GM19328 (cell line): Measurements from ENCODE around the gene CSF1R.

ENCODE experiments used
- ATAC-seq: cut with Tn5 transposase; IDR thresholded peaks from one replicate; pipeline ENCODE4 v1.9.1; 2021; ENCODE audit warnings: mild to moderate bottlenecking, moderate library complexity; ENCODE audit not compliant: unreplicated experiment

CSF1R gene

DNA sequence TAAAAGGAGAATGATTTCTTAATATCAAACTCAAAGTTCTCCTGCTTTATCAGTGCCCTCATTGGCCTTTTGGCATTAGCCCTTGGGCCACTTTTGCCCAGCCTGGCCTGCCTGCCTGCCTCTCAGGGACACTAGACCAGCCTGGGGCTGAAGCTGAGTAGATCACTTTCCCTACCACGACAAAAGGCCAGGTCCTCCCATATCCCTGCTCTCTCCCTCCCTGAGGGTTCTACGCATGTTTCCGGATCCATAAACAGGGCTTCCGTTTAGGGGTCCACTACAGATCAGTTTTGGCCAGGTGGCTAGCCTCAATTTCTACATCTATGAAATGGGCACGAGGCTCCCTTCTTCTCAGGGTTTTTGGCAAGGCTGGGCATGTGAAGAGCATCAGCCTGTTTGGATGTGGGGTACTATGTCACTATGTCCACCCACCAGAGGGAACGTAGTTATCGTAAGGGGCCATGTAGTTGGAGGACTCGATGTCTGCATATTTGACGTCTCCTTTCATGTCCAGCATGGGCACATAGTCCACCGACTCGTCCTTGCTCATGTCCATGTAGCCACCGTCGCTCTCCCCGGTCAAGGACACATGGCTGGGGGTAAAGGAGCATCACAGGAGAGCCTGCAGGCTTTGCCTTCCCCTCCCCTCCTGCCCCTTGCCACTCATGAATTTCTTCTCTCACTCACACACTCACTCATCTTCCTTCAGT, 35.2 kb upstream of the CSF1R start:
- no peak for ATAC-seq

DNA sequence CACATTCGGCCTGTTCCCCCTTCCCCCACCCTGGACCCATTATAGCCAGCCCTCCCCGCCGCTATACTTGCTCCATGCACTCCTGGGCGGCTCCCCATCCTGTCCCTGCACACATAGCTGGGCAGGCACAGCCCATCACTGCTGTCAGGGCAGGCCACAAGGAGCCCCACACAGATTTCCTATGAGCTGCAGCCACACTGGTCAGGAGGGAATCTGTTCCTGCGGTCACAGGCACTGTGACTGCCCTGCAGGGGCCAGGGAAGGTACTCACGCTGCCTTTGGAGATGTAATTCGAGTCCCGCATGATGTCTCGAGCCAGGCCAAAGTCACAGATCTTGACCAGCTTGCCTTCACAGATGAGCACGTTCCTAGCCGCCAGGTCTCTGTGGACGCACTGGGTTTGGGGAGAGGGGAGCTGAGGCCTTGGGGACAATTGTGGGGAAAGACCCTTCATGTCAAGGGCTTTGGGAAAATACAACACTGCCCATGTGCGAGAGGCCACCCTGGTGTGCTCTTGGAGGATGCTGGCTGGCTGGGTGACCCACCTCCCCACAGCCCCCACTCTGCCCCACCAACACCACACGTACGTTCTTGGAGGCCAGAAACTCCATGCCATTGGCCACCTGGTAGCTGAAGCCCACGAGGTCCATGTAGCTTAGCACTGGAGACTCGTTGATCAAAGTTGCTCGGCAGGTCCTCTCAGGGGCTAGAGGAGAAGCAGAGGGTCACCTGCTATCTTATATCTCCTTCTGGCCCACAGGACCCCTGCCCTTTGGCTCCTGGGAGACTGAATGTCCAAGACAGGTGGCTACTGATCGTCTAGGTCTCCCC, 34.5 kb upstream of the CSF1R start:
- no peak for ATAC-seq

DNA sequence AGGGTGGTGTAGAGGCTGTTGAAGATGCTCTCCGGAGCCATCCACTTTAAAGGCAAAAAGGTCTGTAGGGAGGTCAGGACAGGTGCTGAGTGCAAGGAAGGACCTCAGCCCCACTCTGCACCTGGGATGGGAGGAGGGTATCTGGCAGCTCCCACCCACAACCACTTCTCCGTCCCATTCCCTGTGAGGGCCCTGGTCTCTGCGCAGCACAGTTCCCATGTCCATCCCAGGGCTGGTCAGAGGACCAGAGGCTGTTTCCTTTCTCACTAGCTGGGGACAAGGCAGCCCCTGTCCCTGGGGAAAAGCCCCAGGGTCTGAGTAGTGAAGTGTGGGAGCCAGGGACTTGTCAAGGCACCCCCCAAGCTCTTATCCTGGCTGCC, 33.7 kb upstream of the CSF1R start:
- no peak for ATAC-seq

DNA sequence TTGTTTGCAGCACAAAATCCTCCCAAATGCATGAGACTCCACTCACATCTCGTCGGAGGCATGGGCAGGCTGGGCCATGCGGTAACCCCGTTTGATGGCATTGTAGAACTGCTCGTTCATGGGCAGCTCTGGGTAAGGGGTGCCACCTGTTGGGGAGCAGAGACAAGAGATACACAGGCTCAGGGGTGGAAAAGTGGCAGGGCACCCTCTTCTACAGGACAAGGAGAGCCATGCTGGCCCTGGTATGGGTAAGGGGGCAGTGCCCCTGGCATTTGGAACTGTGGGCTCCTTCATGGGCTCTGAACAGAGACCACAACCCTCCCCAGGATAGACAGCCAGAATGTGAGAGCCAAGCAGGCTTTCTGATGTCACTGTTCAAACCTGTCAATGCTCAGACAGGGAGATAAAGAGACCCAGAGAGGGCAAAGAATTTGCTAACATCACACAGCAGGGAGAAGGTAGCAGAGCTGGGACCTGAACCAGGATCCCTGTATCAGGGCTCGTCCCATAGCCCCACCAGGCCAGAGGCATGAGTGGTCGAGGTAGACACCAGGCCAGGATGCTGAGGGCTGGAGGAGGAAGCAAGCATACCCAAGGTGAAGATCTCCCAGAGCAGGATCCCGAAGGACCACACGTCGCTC, 33.2 kb upstream of the CSF1R start:
- ATAC-seq, result no peak

DNA sequence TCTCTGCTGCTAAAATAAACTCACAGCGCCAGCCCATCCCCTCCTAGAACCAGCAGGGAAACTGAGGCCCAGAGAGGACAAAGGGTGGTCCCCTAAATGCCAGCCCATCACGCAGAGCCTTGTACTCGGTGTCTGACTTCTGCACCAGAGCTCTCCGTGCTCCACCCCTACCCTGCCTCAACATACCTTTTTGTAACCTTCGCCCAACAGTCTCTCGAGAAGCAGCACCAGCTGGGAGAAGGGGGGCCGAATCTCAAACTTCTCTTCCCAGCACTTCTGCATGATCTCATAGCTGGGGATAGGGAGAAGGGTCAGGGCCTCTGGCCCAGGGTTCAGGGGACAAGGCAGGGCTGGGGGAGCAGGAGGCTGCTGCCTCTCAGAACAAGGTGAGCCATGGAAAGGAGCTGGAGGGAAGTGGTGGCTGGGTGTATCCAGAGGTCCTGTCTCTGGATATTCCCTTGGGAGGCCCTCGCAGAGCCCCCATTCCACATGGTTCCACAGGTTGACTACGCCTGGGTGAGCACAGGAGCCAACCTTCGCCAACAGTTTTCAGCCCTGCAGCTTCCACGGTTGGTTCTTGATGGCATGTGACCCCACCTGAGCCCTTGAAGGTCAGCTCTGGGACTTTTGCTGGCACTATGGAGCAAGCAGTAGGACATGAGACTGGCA, 32.3 kb upstream of the CSF1R start:
- no peak for ATAC-seq

DNA sequence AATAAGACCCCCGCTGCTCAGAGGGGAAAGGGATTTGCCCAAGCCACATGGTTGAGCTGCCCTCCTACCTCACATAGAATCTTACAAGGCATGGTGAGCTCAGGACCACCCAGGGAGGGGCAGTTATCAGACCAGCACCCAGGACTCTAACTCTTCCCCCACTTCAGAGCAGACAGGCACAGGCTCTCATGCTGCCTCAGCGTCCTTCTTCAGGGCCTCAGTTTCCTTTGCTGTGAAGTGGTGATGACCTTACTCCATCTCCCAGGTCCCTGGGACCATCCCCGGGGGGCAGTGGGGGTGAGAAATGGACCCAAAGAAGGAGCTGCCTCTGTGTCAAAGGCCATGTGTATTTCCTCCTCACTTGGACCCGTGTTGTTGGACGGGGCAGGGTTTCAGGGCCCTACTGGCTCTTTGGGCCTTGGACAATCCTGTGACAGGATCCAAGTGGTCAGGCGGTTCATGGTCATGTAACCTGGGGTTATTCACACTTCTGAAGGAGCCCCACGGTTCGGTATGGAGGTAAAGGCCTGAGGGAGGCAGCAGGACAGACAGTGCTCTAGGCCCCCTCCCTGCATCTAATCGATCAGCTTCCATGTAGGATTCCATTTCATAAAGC, 31.7 kb upstream of the CSF1R start:
- no peak for ATAC-seq

DNA sequence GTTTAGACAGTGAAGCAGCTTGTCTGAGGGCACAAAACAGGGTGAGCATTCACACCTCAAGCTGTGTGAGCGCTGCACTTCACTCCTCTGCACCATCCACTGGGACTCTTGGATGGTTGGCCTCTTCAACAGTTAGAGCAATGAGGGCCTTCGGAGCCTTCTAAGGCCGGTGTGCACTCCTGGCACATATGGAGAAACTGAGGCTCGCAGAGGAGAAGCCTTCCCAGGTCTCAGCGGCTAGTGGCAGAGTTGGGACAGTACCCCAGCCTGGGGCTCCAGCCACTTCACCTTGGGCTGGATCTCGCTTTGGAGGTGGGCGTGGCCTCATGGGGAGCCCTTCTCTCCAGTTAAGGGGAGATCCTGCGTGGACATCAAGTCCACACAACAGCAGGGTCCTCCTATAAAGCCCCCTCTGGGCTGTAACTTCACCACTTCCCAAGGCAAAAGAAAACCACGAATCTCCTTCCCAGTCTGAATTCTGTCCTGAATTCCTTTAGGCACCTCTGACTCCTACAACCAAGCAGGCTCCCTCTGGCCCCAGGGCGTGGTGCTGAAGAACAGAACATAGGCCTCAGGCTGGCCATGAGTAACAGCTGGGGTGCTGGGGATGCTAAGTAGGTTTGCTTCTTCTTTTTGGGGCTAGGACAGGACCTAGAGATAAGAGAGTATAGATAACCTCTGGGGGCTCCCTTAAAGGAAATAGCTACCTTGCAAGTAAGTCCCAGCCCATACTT, 30.5 kb upstream of the CSF1R start:
- ATAC-seq, result no peak

DNA sequence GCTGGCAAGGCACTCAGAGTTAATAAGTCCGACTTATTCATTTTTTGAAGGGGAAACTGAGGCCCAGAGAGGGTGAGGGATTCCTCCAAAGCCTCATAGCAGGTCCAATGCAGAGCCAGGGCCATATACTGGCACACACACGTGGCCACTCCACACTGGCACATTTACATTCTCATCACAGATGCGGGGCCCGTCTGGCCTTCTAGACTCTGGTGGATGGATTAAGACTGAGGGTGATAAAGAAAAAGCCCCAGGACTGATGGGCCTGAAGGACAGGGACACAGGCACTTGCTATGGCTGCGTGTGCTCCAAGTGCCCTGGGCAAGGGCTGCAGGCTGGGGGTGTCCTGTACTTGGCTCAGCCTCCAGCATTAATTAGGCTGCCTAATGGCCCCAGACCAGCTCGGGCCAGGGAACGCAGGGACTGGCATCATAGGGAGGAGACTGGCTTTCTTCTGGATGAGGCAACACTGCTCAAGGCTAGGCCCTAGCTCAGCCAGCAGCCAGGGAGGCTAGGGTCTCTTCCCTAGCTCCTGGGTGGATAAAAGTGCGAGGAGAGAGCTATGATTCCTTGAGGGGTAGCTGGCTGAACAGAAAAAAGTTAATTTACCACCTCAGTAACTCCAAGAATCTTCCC, 28.5 kb upstream of the CSF1R start:
- no peak for ATAC-seq

DNA sequence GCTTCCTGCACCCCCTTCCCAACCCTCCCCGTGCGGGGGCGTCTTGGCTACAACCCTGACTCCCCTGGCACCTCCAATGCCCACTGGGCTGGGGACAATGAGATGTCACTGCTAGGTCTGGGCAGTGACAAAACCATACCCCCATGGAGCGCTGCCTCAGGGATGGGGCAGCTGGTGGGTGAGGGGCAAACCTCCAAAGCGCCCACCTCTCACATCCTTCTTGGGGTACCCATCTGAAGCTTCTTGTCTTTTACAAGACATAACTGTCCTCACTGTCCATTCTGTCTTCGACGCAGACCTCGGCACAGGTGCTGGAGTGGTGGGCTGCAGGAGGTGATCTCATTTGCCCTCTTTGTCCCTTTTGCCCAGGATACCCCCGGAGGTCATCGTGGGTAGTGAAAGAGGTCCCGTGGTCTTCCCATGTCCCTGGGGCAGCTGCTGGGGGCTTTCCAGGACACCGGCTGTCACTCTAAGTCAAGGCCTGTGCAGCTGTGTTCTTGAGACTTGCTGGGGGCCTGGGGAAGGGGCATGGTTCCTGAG, 27.8 kb upstream of the CSF1R start:
- ATAC-seq, result no peak

DNA sequence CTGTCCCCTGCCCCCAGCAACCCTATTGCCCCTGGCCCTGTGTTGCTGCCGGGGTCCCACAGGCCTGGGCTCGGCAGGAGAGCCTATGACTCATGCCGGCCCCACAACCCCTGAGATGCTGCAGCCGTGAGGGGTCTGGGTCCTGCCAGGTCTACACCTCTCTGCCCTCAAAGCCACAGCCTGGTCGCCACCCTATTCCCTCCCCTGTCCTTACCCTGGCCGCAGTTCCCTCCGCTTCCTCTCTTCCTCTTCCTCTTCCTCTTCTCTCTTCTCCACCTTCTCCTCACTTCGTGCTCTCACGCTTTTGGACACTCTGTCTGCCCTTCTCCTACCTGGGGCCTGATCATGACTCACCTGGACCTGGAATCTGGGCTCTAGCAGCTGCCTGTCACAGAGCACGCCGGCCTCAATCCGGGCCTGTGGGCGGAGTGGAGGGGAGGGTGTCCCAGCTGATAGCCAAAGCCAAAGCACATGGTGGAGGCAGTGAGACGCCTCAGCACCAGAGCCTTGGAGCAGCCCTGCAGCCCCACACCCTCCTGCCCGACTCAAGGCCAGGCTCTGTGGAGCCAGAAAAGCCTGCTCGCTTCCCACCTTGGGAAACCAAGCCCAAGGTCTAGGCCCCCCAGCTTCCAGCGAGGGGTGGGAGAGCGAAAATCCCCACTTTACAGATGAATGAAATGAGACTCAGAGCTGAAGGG, 26.8 kb upstream of the CSF1R start:
- ATAC-seq, result no peak

DNA sequence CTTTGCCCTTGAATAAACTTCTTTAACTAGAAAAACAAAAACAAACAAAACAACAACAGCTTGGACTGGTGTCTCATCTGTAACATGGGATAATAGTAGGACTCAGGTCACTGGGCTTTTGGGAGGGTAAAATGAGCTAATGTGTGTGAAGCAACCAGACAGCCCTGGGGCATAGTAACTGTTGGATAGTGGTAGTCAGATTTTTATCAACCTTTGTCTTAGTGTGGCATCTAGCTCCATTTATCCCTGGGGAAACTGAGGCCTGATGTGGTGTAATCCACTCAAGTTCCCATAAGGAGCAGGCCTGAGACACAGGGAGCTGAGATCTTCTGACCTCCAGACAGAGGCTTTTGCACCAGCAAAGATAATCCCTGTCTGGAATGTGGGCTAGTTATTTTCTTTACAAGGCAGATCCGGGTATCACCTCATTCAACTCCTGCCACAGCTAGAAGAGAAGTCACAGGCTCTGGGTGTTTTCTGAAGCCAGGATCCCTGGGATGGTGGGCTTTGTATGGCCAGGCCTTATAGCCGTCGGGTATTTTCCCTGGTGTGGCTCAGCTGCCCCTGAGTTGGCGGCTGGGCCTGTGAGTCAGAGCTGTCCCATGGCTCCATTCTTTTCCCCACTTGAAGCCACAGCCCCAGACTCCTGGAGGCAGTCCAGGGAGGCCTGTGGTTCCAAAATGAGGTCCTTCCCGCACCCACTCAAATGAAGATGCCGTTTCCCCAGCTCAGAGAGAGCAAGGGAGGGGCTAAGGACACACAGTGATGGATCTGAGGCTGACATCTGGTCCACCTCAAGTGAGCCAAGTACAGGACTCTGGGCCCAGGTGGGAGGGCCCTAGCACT, 26.1 kb upstream of the CSF1R start:
- no peak for ATAC-seq

DNA sequence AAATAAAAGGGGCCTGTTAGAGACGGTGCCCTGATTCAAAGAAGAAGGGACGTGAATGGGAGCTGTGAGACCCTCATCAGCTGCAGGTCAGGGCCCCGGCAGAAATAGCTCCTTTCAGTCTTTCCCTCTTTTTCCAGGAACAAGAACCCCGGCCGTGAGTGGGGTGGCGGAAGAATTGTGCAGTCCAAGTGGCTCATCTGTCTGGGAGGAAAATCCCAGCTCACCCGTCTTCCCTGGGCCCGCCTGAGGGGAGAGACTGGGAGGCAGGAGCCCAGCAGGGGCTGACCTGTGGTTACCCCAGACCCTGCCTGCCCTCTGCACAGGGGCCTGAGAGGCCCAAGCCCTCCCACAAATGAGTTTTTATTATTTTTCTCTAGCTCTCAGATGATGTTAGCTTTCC, 24.8 kb upstream of the CSF1R start:
- no peak for ATAC-seq

DNA sequence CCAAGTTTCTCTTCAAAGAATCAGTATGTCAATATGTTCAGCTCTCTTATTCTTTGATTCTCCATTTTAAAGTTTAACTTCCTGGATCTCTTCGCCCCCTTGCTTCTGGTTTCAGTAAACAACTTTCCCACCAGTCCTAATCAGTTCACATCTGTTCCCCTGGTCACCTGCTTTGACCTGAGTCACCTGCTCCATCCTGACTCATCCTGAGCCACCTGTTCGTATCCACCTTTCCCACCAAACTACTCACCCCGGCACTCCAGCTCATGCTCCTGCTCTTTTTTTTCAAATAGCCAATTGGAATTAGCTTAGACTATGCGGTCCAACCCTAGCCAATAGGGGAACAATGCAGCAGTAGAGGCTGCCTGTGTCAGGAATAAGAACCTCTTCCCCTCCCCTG, 23.6 kb upstream of the CSF1R start:
- ATAC-seq, result no peak

DNA sequence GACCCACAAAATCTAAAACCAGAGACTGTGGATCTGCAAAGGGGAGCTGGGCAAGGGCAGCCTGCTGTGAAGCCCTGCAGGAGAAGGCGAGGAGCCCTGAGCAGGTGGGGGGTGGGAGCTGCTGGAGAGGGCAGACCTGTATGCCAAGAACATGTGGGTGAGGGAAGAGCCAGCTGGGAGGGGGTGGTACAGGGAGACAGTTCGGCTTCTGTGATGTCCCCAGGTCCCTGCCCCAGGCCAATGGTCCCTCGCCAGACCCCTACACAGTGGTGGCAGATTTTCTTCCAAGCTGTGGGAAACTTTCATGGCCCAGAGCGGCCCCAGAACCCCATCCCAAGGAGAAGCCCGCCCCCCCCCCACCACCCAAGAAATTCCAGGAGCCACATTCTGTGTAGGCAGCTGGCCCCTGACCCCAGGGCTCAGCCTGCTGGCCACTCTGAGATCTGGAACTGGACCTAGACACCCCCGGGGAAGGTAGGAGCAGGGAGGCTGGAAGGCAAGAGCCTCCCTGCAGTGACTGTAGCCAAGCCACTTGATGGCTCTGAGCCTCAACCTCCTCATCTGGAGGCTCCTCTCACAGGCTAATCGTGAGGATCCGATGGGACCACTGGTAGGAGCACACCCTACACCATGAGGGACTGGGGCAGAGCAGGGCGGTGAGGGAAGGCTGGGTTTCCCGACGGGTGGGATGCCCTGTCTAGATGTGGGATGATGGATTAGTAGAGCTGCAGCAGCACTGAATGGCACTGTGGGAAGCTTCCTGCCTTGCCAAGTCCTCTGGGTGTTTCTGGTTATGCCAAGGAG, 22.6 kb upstream of the CSF1R start:
- ATAC-seq, result no peak

DNA sequence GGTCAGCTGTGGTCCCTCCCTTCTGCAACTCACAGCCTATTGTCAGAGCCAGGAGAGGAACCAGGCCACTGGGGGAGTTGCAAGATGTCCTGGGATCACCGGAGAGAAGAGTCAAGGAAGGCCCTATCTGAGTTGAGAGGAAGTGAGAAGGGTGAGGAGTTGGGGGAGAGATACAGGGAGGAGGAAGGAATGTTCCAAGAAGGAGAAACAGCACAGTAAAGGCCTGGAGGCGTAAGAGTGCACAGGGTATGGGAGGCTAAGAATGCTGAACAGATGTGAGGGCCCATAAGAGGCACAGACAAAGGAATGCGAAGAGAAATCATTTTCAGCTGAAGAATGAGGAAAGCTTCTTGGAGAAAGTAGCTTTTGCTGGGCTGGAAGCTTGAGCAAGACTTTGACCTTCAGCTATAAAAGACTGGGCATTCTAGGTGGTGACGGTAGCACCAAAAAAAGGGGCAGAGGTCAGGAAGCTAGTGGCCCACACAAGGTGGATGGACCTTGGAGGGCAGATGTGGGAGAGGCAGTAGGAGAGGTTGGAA, 21.6 kb upstream of the CSF1R start:
- ATAC-seq, result no peak

DNA sequence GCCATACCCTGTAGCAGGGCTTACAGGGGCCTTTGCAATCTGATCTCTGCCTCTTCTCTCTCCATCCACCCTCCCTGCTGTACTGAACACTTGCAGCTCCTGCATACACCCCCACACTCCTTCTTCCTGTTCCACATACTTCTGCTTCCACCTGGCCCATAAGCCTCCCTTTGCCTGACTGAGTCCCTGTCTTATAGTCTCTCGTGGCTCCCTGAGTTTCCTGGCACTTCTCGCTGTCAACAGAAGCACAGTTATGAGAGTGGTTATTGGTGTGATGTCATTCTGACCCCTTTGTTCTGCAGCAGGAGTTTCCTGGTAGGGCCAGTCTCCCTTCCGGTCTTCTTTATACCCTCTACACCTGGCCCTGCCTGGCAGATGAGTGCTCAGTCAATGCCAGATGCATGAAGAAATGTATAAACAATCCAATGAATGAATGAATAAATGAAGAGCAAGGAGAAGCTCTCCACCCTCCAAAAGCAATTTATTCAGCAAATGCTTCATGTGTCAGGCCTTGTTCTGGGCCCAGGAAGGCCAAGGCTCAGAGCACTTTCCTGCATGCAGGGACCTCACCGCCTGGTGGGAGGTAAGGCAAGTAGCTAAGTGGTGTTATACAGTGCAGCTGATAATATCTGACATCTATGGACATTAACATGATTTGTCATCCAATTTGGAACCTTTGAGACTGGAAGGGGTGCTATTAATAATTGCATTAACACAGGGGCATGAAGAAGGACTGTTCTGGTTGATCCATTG, 20.5 kb upstream of the CSF1R start:
- no peak for ATAC-seq
